Fibroblast of the aortic adventitia (primary cell): ENCODE results near the gene CTF1. TPM values are rescaled to one million over a fixed set of nuclear protein-coding genes. Genes with fewer than 3 reads are reported as not detected.
"Not testable (repeated sequence)": the region's sequence is repeated elsewhere in the genome, so short reads cannot be mapped to it uniquely, and the experiment has no call there.

ENCODE experiments used
- DNase-seq: peaks from one replicate; pipeline ENCODE4 v3.0.0-alpha.2; 2010; ENCODE audit warnings: low read depth
- H3K4me3 ChIP-seq: 2 replicates; pipeline ENCODE4 v1.5.1; 2011; ENCODE audit warnings: low read depth, mild to moderate bottlenecking, control low read depth, low read length, moderate library complexity
- CTCF ChIP-seq: IDR thresholded peaks from 2 replicates; pipeline ENCODE4 v1.5.1; 2011; ENCODE audit warnings: mild to moderate bottlenecking, low read length, control low read depth, inconsistent platforms; ENCODE audit not compliant: insufficient read depth
- total RNA-seq: library from RNA; depleted of rRNA; stranded (reverse); fragments of >200 nt; gene quantifications from 2 replicates; pipeline ENCODE4 v1.2.3, GENCODE V29; 2012; ENCODE audit warnings: low replicate concordance

CTF1 gene
- total RNA-seq, 1 donor = 2.5 TPM

- TF ChIP-seq CTCF = no peak
- no peak overlapping the region for H3K4me3 ChIP-seq
- DNase-seq = no peak
These were observed 34.7 kb downstream of the CTF1 start for GRCh38 chr16:30931068-30931650.

- no peak overlapping the region for H3K4me3 ChIP-seq
- peak; percentile 67 for TF ChIP-seq CTCF
- DNase-seq = peak; percentile 48
These were observed 38.6 kb downstream of the CTF1 start for GRCh38 chr16:30934827-30935557.

GRCh38 chr16:30937692-30938091 is 41.3 kb downstream of the CTF1 start:
- H3K4me3 ChIP-seq = no peak overlapping the region
- no peak for DNase-seq
- TF ChIP-seq CTCF = no peak

GRCh38 chr16:30939571-30939970 is 43.2 kb downstream of the CTF1 start:
- DNase-seq = peak; percentile 29
- H3K4me3 ChIP-seq = not testable (repeated sequence)

GRCh38 chr16:30941600-30942425 is 45.4 kb downstream of the CTF1 start:
- peak; percentile 64 for DNase-seq
- no peak overlapping the region for H3K4me3 ChIP-seq
- TF ChIP-seq CTCF = peak; percentile 94

- no peak overlapping the region for H3K4me3 ChIP-seq
- no peak for TF ChIP-seq CTCF
- DNase-seq = no peak
These were observed 46.0 kb downstream of the CTF1 start for GRCh38 chr16:30942426-30942806.

GRCh38 chr16:30944352-30944751 is 47.9 kb downstream of the CTF1 start:
- DNase-seq = no peak
- TF ChIP-seq CTCF = no peak
- H3K4me3 ChIP-seq = no peak overlapping the region
